Measurements from ENCODE around the gene HTT. TPM values are rescaled to one million over a fixed set of nuclear protein-coding genes. Genes with fewer than 3 reads are reported as not detected.

Gene HTT
- total RNA-seq, 1 donor, result 96.2 TPM

- Histone ChIP-seq H3K4me3 (ENCODE audit: low read length) (no peak overlapping the region), H3K27me3 (ENCODE audit: insufficient read depth, low read length) (no peaks in the 10 kb centered on the region), H3K9me3 (ENCODE audit: low read depth, low read length) (no peaks in the 10 kb centered on the region), H3K4me1 (ENCODE audit: insufficient read depth, low read length) (peaks cover 6% of the 10 kb centered on the region)
Measured at GRCh38 chr4:3118312-3118711, 43.8 kb downstream of the HTT start.

DNA sequence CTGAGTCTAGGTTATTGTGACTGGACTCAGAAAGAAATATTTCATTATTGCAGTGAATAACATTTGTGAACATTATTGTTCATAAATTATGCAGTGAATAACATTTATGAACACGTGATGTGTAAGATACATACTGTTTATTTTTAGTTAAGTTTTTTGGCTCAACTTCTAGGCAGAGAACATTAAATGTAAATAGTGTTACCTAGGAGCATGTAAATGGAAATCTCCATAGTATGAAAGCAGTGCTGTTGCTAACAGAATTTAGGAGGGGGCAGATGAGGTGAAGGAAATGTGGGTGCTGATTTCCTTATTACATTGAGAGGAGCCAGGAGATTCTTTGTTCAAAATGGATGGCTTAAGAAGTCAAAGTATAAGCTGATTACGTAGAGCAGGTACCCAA, 45.0 kb downstream of the HTT start:
- Histone ChIP-seq H3K4me3 (ENCODE audit: low read length) (no peak overlapping the region), H3K27me3 (ENCODE audit: insufficient read depth, low read length) (no peaks in the 10 kb centered on the region), H3K9me3 (ENCODE audit: low read depth, low read length) (no peaks in the 10 kb centered on the region), H3K4me1 (ENCODE audit: insufficient read depth, low read length) (peaks cover 6% of the 10 kb centered on the region)

GRCh38 chr4:3121110-3121509, 46.6 kb downstream of the HTT start:
- no peaks in the 10 kb centered on the region for H3K27me3 ChIP-seq (ENCODE audit: insufficient read depth, low read length)
- H3K4me1 ChIP-seq (ENCODE audit: insufficient read depth, low read length), result peaks cover 6% of the 10 kb centered on the region

DNA sequence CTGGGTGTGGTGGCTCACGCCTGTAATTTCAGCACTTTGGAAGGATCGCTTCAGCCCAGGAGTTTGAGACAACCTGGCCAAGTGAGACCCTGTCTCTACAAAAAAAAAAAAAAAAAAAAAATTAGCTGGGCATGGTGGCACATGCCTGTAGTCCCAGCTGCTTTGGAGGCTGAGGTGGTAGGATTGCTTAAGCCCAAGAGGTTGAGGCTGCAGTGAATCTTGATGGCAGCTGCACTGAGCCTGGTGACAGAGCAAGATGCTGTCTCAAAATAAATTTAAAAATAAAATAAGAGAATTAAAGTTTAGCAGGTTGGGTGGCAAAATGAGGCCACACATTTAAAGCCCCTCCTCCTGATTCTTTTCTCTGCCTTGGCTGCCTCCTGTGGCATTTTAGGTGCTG, 47.1 kb downstream of the HTT start:
- Histone ChIP-seq H3K9me3 (ENCODE audit: low read depth, low read length) (no peaks in the 10 kb centered on the region), H3K4me3 (ENCODE audit: low read length) (no peak overlapping the region), H3K27me3 (ENCODE audit: insufficient read depth, low read length) (no peaks in the 10 kb centered on the region), H3K4me1 (ENCODE audit: insufficient read depth, low read length) (peaks cover 6% of the 10 kb centered on the region)

More at GRCh38 chr4:3121110-3121509, 46.6 kb downstream of the HTT start:
- Histone ChIP-seq H3K4me3 (ENCODE audit: low read length) (no peak overlapping the region), H3K9me3 (ENCODE audit: low read depth, low read length) (no peaks in the 10 kb centered on the region)

DNA sequence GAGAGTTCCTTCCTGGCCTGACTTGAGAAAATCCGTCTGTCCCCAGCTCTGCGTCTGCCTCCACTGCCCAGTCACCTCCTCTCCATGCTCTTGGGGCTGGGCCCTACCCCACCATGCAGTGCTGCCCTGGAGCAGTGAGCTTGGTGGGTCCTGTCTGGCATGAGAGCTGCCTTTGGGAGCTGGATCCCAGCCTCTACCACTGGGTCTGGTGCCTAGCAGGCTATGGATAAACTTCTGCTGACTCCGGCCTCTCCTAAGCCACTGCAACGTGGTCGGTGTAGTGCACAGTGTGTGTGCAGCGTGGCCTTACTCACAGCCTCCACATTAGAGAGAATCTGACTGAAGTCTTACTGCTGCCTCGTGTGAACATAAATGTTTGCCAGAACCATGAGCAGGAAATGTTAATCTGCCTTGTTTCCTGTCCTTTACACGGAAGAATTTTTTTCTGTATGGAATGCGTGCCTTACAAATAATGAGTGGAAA, 47.6 kb downstream of the HTT start:
- no peak overlapping the region for H3K4me3 ChIP-seq (ENCODE audit: low read length)
- H3K9me3 ChIP-seq (ENCODE audit: low read depth, low read length), result no peaks in the 10 kb centered on the region
- H3K4me1 ChIP-seq (ENCODE audit: insufficient read depth, low read length), result peaks cover 6% of the 10 kb centered on the region
- no peaks in the 10 kb centered on the region for H3K27me3 ChIP-seq (ENCODE audit: insufficient read depth, low read length)

GRCh38 chr4:3123181-3123671, 48.7 kb downstream of the HTT start:
- H3K4me3 ChIP-seq (ENCODE audit: low read length), result no peak overlapping the region
- H3K4me1 ChIP-seq (ENCODE audit: insufficient read depth, low read length), result peaks cover 6% of the 10 kb centered on the region
- H3K27me3 ChIP-seq (ENCODE audit: insufficient read depth, low read length), result no peaks in the 10 kb centered on the region
- no peaks in the 10 kb centered on the region for H3K9me3 ChIP-seq (ENCODE audit: low read depth, low read length)

DNA sequence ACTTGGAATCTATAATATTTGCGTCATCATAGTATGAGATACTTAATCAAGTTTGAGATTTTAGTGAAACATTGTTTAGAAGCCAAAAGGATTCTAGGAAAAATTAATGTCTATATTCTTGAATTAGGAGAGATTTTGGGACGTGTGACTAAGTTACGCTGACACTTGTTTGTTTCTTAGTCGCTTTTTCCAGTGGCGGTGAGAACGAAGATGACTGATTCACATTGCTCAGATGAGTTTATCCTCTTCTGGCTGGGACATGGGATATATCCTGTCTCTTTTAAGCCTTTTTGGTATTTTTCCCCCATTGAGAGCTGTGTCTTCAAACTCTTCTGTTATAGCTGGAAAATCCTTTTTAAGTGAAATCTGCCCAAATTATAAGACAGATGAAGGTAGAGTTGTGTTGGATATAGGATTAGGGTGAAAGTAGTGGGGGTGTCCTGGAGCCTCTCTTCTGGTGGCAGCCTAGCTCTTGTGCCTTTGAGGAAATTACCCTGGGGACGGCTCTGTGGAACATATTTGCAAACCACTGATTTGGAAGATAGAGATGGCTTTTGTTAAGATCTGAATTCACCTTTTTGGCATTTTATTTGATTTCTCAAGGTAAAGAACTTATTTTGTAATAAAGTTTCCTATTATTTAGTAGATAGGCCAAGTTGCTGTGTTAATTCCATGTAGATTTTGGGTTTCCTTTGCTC, 49.7 kb downstream of the HTT start:
- no peaks in the 10 kb centered on the region for H3K27me3 ChIP-seq (ENCODE audit: insufficient read depth, low read length)
- no peak overlapping the region for H3K4me3 ChIP-seq (ENCODE audit: low read length)
- H3K4me1 ChIP-seq (ENCODE audit: insufficient read depth, low read length), result peaks cover 6% of the 10 kb centered on the region
- no peaks in the 10 kb centered on the region for H3K9me3 ChIP-seq (ENCODE audit: low read depth, low read length)

GRCh38 chr4:3127112-3127511, 52.6 kb downstream of the HTT start:
- Histone ChIP-seq H3K4me3 (ENCODE audit: low read length) (no peak overlapping the region), H3K9me3 (ENCODE audit: low read depth, low read length) (no peaks in the 10 kb centered on the region)

GRCh38 chr4:3128058-3128457, 53.6 kb downstream of the HTT start:
- Histone ChIP-seq H3K4me1 (ENCODE audit: insufficient read depth, low read length) (no peaks in the 10 kb centered on the region), H3K27me3 (ENCODE audit: insufficient read depth, low read length) (no peaks in the 10 kb centered on the region), H3K9me3 (ENCODE audit: low read depth, low read length) (no peaks in the 10 kb centered on the region), H3K4me3 (ENCODE audit: low read length) (no peak overlapping the region)

More at GRCh38 chr4:3127112-3127511, 52.6 kb downstream of the HTT start:
- Histone ChIP-seq H3K27me3 (ENCODE audit: insufficient read depth, low read length) (no peaks in the 10 kb centered on the region), H3K4me1 (ENCODE audit: insufficient read depth, low read length) (peaks cover 2% of the 10 kb centered on the region)

DNA sequence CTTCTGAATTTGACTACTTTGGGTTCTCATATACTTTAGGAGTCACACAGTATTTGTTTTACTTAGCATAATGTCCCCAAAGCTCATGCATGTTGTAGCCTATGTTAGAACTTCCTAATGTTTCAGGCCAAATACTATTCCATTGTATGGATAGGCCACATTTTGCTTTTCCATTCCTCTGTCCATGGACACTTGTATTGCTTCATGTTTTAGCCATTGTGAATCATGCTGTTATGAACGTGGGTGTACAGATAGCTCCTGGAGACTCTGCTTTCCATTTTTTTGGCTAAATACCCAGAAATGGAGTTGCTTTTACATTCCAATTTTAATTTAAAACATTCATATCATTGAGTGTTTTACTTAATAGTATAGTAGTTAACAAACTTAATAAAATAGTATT, 54.5 kb downstream of the HTT start:
- no peaks in the 10 kb centered on the region for H3K27me3 ChIP-seq (ENCODE audit: insufficient read depth, low read length)
- H3K4me1 ChIP-seq (ENCODE audit: insufficient read depth, low read length), result no peaks in the 10 kb centered on the region
- H3K4me3 ChIP-seq (ENCODE audit: low read length), result no peak overlapping the region
- no peaks in the 10 kb centered on the region for H3K9me3 ChIP-seq (ENCODE audit: low read depth, low read length)

GRCh38 chr4:3130201-3130600, 55.7 kb downstream of the HTT start:
- H3K4me1 ChIP-seq (ENCODE audit: insufficient read depth, low read length), result no peaks in the 10 kb centered on the region
- no peak overlapping the region for H3K4me3 ChIP-seq (ENCODE audit: low read length)
- H3K9me3 ChIP-seq (ENCODE audit: low read depth, low read length), result no peaks in the 10 kb centered on the region
- no peaks in the 10 kb centered on the region for H3K27me3 ChIP-seq (ENCODE audit: insufficient read depth, low read length)

- H3K4me3 ChIP-seq (ENCODE audit: low read length), result no peak overlapping the region
- H3K27me3 ChIP-seq (ENCODE audit: insufficient read depth, low read length), result no peaks in the 10 kb centered on the region
- no peaks in the 10 kb centered on the region for H3K9me3 ChIP-seq (ENCODE audit: low read depth, low read length)
- no peaks in the 10 kb centered on the region for H3K4me1 ChIP-seq (ENCODE audit: insufficient read depth, low read length)
Measured at GRCh38 chr4:3130826-3131225, 56.3 kb downstream of the HTT start.

DNA sequence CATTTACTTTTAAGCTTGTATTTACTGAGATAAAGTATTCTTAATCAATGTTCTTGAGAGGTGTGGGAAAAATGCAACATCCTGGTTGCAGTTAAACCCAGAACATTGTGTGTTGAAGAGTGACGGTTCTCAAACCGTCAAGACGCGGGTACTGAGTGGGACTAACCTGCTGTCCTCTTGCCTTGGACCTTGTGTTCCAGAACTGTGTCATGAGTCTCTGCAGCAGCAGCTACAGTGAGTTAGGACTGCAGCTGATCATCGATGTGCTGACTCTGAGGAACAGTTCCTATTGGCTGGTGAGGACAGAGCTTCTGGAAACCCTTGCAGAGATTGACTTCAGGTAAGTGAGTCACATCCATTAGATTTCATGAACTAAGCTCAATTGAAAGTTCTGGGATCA, 59.7 kb downstream of the HTT start:
- Histone ChIP-seq H3K27me3 (ENCODE audit: insufficient read depth, low read length) (no peaks in the 10 kb centered on the region), H3K4me1 (ENCODE audit: insufficient read depth, low read length) (no peaks in the 10 kb centered on the region), H3K4me3 (ENCODE audit: low read length) (no peak overlapping the region), H3K9me3 (ENCODE audit: low read depth, low read length) (no peaks in the 10 kb centered on the region)

DNA sequence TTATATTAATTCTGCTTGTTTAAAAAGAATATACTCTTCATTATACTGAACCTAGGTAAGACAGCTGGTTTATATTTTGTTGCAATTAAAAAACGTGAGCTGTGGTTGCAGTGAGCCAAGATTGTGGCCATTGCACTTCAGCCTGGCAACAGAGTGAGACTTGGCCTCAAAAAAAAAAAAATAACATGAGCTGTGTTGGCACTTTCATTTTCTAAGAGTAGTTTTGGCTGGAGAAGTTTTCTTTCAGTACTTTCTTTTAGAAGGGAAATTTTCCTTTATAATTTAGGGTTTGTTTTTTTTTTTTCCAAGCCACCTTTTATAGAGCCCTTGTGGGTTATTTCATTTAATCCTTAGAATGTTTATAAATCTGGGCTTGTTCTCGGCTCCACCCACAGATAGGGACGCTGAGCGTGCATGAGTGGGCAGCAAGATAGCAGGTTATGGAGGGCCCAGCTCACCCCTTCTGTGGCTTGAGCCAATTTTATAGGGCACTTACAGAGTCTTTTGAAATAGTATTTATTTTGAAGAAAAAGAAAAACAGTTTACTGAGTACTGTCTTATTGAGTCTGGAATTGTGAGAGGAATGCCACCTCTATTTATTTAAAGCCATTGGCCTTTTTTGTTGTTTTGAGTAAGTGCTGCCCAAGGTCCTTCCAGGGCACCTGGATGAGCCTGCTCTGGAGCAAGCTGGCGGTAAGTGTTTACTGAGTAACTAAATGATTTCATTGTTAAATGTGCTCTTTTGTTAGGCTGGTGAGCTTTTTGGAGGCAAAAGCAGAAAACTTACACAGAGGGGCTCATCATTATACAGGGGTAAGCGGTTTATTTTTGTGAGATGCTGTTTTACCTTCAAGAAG, 60.9 kb downstream of the HTT start:
- H3K4me1 ChIP-seq (ENCODE audit: insufficient read depth, low read length), result no peaks in the 10 kb centered on the region
- no peaks in the 10 kb centered on the region for H3K27me3 ChIP-seq (ENCODE audit: insufficient read depth, low read length)
- H3K4me3 ChIP-seq (ENCODE audit: low read length), result no peak overlapping the region
- no peaks in the 10 kb centered on the region for H3K9me3 ChIP-seq (ENCODE audit: low read depth, low read length)

GRCh38 chr4:3136454-3136853, 62.0 kb downstream of the HTT start:
- no peaks in the 10 kb centered on the region for H3K9me3 ChIP-seq (ENCODE audit: low read depth, low read length)
- H3K4me1 ChIP-seq (ENCODE audit: insufficient read depth, low read length), result no peaks in the 10 kb centered on the region
- H3K27me3 ChIP-seq (ENCODE audit: insufficient read depth, low read length), result no peaks in the 10 kb centered on the region
- no peak overlapping the region for H3K4me3 ChIP-seq (ENCODE audit: low read length)

All from mononuclear cell (primary cell).